ENCODE measurements around the gene THADA. TPM values are rescaled to one million over a fixed set of nuclear protein-coding genes. Genes with fewer than 3 reads are reported as not detected.
A peak's percentile ranks its signal among the peaks of the same experiment; 100 is the strongest.
"Not testable (repeated sequence)": the region's sequence is repeated elsewhere in the genome, so short reads cannot be mapped to it uniquely, and the experiment has no call there.

Gene THADA, protein sequence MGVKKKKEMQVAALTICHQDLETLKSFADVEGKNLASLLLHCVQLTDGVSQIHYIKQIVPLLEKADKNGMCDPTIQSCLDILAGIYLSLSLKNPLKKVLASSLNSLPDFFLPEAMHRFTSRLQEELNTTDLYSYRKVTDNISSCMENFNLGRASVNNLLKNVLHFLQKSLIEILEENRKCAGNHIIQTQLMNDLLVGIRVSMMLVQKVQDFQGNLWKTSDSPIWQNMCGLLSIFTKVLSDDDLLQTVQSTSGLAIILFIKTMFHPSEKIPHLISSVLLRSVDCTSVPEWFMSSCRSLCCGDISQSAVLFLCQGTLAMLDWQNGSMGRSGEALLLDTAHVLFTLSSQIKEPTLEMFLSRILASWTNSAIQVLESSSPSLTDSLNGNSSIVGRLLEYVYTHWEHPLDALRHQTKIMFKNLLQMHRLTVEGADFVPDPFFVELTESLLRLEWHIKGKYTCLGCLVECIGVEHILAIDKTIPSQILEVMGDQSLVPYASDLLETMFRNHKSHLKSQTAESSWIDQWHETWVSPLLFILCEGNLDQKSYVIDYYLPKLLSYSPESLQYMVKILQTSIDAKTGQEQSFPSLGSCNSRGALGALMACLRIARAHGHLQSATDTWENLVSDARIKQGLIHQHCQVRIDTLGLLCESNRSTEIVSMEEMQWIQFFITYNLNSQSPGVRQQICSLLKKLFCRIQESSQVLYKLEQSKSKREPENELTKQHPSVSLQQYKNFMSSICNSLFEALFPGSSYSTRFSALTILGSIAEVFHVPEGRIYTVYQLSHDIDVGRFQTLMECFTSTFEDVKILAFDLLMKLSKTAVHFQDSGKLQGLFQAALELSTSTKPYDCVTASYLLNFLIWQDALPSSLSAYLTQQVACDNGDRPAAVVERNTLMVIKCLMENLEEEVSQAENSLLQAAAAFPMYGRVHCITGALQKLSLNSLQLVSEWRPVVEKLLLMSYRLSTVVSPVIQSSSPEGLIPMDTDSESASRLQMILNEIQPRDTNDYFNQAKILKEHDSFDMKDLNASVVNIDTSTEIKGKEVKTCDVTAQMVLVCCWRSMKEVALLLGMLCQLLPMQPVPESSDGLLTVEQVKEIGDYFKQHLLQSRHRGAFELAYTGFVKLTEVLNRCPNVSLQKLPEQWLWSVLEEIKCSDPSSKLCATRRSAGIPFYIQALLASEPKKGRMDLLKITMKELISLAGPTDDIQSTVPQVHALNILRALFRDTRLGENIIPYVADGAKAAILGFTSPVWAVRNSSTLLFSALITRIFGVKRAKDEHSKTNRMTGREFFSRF (N-terminal part only)
- polyA plus RNA-seq (2013, experiment 1 of 4), result 20.8 TPM
- 19.5 TPM for polyA plus RNA-seq (2013, experiment 2 of 4)
- 13.9 TPM for polyA plus RNA-seq (2013, experiment 3 of 4)
- 16.7 TPM for polyA plus RNA-seq (2013, experiment 4 of 4)

DNA sequence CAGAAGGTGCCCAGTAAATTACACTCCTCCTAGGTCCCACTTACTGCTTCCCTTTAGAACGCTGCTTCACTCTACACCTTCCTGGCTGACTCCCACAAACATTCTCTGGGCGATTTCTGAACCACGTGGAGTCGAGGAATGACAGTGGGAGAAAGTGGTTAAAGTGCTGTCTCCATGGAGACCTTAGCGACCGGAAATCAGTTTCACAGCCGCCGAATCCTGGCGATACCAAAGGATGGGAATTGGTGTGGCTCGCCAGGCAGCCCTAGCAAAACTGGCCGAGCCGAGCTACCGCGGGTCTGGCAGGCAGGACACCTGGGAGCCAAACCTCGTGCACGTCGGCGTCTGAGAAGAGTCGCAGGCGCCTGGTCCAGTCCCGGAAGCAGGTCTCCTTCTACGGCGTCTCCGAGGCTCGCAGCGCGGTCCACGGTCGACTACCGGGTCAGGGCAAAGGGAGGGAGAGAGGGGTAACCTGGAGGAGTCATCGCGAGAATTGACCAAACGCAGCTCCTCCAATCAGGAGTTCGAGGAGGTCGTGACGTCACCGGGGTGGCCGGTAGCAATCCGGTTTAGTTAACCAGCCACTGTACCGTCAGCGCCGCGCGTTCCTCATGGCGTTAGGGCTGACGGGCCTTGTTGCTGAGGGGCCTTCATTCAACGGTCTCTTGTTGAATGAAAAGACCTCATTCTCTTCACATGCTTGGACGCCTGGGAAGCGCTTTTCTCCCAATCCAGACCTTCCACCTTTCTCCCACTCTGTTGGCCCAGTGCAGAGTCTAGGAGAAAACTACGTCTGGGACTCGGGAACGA is at the start of gene THADA:
Gene THADA, minus strand, starts transcription at position 436 of the 810 bp plus-strand sequence. CDS start 3,646 bp downstream, outside the sequence.
- peak within 1 kb of the TSS; percentile 74 for H3K4me3 ChIP-seq (ENCODE audit: insufficient read depth, low read depth, low read length)
- peaks cover 3% of the 10 kb centered on the region for H3K4me1 ChIP-seq (ENCODE audit: control insufficient read depth, insufficient read depth, low read length)
- H3K27ac ChIP-seq (ENCODE audit: insufficient read depth, low read depth, low read length, poor library complexity, severe bottlenecking), result peak within 1 kb of the TSS; percentile 93
- no peaks in the 10 kb centered on the region for H3K36me3 ChIP-seq (ENCODE audit: control insufficient read depth, insufficient read depth, low read length)
- 1% methylated on average over 52 of the region's 52 CpGs for WGBS, 2 experiments
- no peaks in the 10 kb centered on the region for H3K9me3 ChIP-seq (ENCODE audit: control insufficient read depth, low read length)
- no peaks in the 10 kb centered on the region for H3K27me3 ChIP-seq (ENCODE audit: control insufficient read depth, insufficient read depth, low read length, poor library complexity, severe bottlenecking)

DNA sequence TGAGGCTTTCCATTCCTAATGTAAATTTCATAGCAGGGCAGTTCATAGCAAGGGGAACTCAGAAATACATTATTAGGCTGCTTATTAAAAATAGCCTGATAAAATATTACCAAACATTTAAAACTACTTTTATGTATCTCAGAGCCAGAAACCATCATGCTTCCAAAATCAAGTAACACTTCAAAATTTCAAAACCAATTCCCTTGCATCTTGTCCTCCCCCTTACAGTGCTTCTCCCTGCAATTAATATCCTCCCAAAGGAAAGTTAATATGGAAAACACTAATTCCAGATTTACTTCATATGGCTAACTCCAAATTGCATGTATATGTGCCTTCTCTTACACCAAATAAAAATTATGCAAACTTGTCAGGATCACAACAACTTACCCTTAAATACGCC is 47.8 kb upstream of the THADA start:
- 100% methylated on average over 1 of the region's 1 CpG; no CpG with 5 or more reads in 1 of the 2 experiments for WGBS, 2 experiments
- Histone ChIP-seq H3K9me3 (ENCODE audit: control insufficient read depth, low read length) (no peaks in the 10 kb centered on the region), H3K36me3 (ENCODE audit: control insufficient read depth, insufficient read depth, low read length) (no peaks in the 10 kb centered on the region), H3K4me3 (ENCODE audit: insufficient read depth, low read depth, low read length) (no peak overlapping the region), H3K27me3 (ENCODE audit: control insufficient read depth, insufficient read depth, low read length, poor library complexity, severe bottlenecking) (no peaks in the 10 kb centered on the region), H3K27ac (ENCODE audit: insufficient read depth, low read depth, low read length, poor library complexity, severe bottlenecking) (no peak overlapping the region), H3K4me1 (ENCODE audit: control insufficient read depth, insufficient read depth, low read length) (no peaks in the 10 kb centered on the region)

DNA sequence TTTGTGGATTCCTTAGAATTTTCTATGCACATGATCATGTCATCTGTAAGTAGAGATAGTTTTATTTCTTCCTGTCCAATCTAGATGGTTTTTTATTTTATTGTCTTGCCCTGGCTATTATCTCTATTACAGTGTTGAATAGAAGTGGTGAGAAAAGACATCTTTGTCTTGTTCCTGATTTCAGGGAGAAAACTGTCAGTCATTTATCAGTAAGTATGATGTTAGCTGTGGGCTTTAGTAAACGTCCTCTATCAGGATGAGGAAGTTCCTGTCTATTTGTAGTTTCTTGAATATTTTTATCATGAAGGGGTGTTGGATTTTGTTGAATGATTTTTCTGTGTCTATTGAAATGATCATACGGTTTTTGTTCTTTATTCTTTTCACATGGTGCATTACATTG is 46.5 kb upstream of the THADA start:
- peaks cover 13% of the 10 kb centered on the region for H3K27me3 ChIP-seq (ENCODE audit: control insufficient read depth, insufficient read depth, low read length, poor library complexity, severe bottlenecking)
- H3K4me3 ChIP-seq (ENCODE audit: insufficient read depth, low read depth, low read length), result no peak overlapping the region
- peaks cover 6% of the 10 kb centered on the region for H3K4me1 ChIP-seq (ENCODE audit: control insufficient read depth, insufficient read depth, low read length)
- no peak overlapping the region for H3K27ac ChIP-seq (ENCODE audit: insufficient read depth, low read depth, low read length, poor library complexity, severe bottlenecking)
- 68 to 73% methylated on average over 1 to 2 of the region's 2 CpGs for WGBS, 2 experiments
- H3K9me3 ChIP-seq (ENCODE audit: control insufficient read depth, low read length), result no peaks in the 10 kb centered on the region
- H3K36me3 ChIP-seq (ENCODE audit: control insufficient read depth, insufficient read depth, low read length), result no peaks in the 10 kb centered on the region

DNA sequence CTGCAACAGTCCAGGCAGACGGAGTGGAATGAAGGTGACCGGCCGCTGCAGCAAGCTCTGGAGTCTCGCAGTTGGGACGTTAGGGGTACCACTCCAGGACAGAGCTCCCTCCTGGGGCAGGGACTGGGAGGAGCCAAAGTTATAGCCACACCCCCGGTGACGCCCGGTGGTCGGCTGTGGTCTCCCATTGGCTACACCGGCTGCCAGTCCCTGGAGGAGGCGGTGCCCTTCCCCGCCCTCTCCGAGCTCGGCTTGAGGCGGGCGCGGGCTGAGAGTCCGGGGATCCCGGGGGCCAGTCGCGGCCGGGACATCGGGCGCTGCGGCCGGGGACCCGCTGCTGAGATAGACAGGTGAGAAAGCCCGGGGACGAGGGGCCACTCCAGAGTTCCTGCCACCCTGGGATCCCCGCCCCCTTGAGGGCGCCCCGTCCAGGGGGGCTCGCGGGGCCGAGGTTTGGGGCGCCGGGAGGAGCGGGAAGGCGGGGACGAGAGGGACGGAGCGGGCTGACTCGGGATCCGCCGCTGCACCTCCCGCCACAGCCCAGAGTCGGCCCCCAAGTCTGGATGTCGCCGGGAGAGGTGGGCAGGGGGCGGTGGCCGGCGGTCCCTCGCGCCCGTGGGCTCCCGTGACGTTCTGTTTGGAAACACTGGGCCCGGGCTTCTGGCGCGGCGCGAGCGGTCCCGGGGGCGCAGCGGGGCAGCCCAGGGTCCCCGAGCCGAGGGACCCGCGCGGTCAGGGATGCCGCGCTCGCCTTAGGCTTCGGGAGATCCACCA is 41.4 kb upstream of the THADA start, which contains the start of gene PLEKHH2:
Gene PLEKHH2, plus strand, starts transcription at position 231 of the 774 bp plus-strand sequence. CDS start 7,414 bp downstream, outside the sequence.
- peaks cover 15% of the 10 kb centered on the region for H3K27me3 ChIP-seq (ENCODE audit: control insufficient read depth, insufficient read depth, low read length, poor library complexity, severe bottlenecking)
- no peaks in the 10 kb centered on the region for H3K9me3 ChIP-seq (ENCODE audit: control insufficient read depth, low read length)
- H3K27ac ChIP-seq (ENCODE audit: insufficient read depth, low read depth, low read length, poor library complexity, severe bottlenecking), result no peak within 1 kb of the TSS
- H3K36me3 ChIP-seq (ENCODE audit: control insufficient read depth, insufficient read depth, low read length), result no peaks in the 10 kb centered on the region
- 1% methylated on average over 75 of the region's 75 CpGs for WGBS, 2 experiments
- H3K4me3 ChIP-seq (ENCODE audit: insufficient read depth, low read depth, low read length), result peak within 1 kb of the TSS; percentile 71
- H3K4me1 ChIP-seq (ENCODE audit: control insufficient read depth, insufficient read depth, low read length), result peaks cover 9% of the 10 kb centered on the region

DNA sequence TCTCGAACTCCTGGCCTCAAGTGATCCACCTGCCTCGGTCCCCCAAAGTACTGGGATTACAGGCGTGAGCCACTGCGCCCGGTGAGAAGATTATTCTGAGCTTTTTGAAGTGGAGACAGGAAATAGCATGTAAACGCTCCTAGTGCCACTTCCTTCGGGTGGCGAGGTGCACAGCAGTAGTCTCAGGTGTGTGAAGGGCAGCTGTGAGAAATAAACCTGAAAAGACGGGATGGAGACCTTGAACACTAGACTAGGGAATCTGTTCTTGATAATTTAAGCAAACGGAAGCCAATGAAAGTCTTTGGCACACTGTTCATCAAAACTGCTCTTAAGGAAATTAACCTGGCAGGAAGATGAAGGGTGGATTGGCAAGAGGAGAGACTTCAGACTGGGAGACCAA is 40.8 kb upstream of the THADA start:
- peaks cover 9% of the 10 kb centered on the region for H3K4me1 ChIP-seq (ENCODE audit: control insufficient read depth, insufficient read depth, low read length)
- peaks cover 15% of the 10 kb centered on the region for H3K27me3 ChIP-seq (ENCODE audit: control insufficient read depth, insufficient read depth, low read length, poor library complexity, severe bottlenecking)
- no peak overlapping the region for H3K27ac ChIP-seq (ENCODE audit: insufficient read depth, low read depth, low read length, poor library complexity, severe bottlenecking)
- 54 to 57% methylated on average over 10 of the region's 10 CpGs for WGBS, 2 experiments
- no peaks in the 10 kb centered on the region for H3K9me3 ChIP-seq (ENCODE audit: control insufficient read depth, low read length)
- H3K36me3 ChIP-seq (ENCODE audit: control insufficient read depth, insufficient read depth, low read length), result no peaks in the 10 kb centered on the region
- H3K4me3 ChIP-seq (ENCODE audit: insufficient read depth, low read depth, low read length), result peak overlapping the region; percentile 71

DNA sequence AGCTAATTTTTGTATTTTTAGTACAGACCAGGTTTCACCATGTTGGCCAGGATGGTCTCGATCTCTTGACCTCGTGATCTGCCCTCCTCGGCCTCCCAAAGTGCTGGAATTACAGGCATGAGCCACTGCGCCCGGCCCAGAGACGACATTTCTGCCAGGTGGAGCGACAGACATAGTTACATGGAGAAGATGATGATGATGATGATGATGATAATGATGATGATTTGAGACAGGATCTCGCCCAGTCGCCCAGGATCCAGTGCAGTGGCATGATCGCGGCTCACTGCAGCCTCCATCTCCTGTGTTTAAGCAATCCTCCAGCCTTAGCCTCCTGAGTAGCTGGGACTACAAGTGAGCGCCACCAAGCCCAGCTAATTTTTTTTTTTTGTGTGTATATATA is 40.3 kb upstream of the THADA start:
- not testable (repeated sequence) for H3K27ac ChIP-seq (ENCODE audit: insufficient read depth, low read depth, low read length, poor library complexity, severe bottlenecking); H3K4me3 ChIP-seq (ENCODE audit: insufficient read depth, low read depth, low read length); H3K9me3 ChIP-seq (ENCODE audit: control insufficient read depth, low read length); H3K36me3 ChIP-seq (ENCODE audit: control insufficient read depth, insufficient read depth, low read length); H3K4me1 ChIP-seq (ENCODE audit: control insufficient read depth, insufficient read depth, low read length)
- peaks cover 15% of the 10 kb centered on the region for H3K27me3 ChIP-seq (ENCODE audit: control insufficient read depth, insufficient read depth, low read length, poor library complexity, severe bottlenecking)
- WGBS, 2 experiments, result 90 to 91% methylated on average over 11 of the region's 12 CpGs

DNA sequence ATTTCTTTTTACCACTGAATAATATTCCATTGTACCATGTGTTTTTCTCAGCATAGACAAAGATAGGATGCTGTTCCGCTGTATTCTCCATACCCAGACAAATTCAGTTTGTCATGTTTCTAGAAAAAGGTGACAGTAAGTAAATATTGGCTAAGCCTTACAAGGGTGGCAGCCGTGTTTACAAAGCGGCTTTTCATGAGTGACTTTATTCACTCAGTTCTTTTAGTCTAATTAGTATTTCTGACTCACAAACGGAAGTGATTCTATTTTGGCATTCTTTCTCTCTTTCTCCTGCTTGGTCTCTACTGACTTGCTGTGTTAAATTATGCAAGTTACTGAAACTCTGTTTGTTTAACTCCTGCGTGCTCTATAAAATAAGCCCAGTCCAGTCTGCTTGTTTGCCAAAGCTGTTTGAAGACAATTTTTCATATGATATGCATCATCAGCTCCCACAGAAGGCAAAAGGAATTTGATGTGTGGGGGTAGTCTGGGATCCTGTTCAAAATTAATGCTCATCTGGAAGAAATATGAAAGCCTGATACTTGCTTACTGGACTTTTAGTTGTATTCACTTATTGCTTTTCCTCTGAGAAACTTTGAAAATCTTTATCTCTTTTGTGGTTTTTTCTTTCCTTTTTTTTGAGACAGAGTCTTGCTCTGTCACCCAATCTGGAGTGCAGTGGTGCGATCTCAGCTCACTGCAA is 38.9 kb upstream of the THADA start:
- Histone ChIP-seq H3K27ac (ENCODE audit: insufficient read depth, low read depth, low read length, poor library complexity, severe bottlenecking) (no peak overlapping the region), H3K9me3 (ENCODE audit: control insufficient read depth, low read length) (no peaks in the 10 kb centered on the region), H3K36me3 (ENCODE audit: control insufficient read depth, insufficient read depth, low read length) (no peaks in the 10 kb centered on the region), H3K27me3 (ENCODE audit: control insufficient read depth, insufficient read depth, low read length, poor library complexity, severe bottlenecking) (peaks cover 15% of the 10 kb centered on the region), H3K4me3 (ENCODE audit: insufficient read depth, low read depth, low read length) (no peak overlapping the region), H3K4me1 (ENCODE audit: control insufficient read depth, insufficient read depth, low read length) (peaks cover 9% of the 10 kb centered on the region)
- WGBS, 2 experiments, result 78 to 85% methylated on average over 6 of the region's 6 CpGs

DNA sequence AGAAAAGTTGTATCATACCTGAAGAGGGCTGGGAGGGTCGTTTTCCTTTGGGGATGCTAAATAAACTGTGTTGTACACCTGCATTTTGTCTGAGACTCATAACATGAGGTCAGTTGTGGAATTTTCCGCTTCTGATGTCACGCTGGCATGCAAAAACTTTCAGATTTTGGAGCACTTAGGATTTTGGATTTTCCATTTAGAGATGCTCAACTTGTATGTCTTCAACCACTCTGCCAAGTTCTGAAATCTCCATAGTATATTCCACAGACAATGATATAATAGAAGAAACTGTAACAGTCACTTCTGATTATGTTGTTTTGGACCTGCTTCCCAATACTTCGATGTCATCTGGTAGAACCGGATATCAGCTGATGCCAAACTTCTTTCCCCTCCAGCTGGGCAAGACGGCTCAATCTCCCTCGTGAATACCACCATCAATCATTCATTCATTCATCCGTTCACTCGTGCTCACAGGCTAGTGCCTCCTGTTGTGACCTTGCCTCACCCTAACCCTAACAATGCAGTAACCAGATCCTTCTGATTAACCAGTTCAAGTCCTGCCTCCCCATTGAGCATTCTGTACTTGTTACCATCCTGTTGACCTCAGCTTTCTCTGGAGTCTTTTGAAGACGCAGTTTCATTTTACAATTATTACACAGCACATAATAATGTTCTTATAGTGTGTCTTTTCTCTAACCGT is 35.9 kb upstream of the THADA start:
- H3K36me3 ChIP-seq (ENCODE audit: control insufficient read depth, insufficient read depth, low read length), result no peaks in the 10 kb centered on the region
- H3K4me1 ChIP-seq (ENCODE audit: control insufficient read depth, insufficient read depth, low read length), result peaks cover 3% of the 10 kb centered on the region
- no peak overlapping the region for H3K27ac ChIP-seq (ENCODE audit: insufficient read depth, low read depth, low read length, poor library complexity, severe bottlenecking)
- no peak overlapping the region for H3K4me3 ChIP-seq (ENCODE audit: insufficient read depth, low read depth, low read length)
- 70 to 76% methylated on average over 11 of the region's 11 CpGs for WGBS, 2 experiments
- H3K9me3 ChIP-seq (ENCODE audit: control insufficient read depth, low read length), result no peaks in the 10 kb centered on the region
- H3K27me3 ChIP-seq (ENCODE audit: control insufficient read depth, insufficient read depth, low read length, poor library complexity, severe bottlenecking), result no peaks in the 10 kb centered on the region
